Mucosa of rectum (tissue), 2 donors: ENCODE measurements around the gene MAST4.

ENCODE experiments used
- H3K27ac ChIP-seq, 2 donors: one replicate each; pipeline ENCODE4 v1.7.0; 2013; ENCODE audit warnings: inconsistent platforms in 2 of 2, low read depth in 2 of 2, low read length in 2 of 2
- H3K27me3 ChIP-seq, 2 donors: one replicate each; pipeline ENCODE4 v1.7.0; 2013; ENCODE audit warnings: low read length in 2 of 2; ENCODE audit not compliant: control insufficient read depth in 2 of 2, insufficient read depth in 2 of 2
- H3K36me3 ChIP-seq, 2 donors: one replicate each; pipeline ENCODE4 v1.7.0; 2013; ENCODE audit warnings: low read length in 2 of 2; ENCODE audit not compliant: control insufficient read depth in 2 of 2, insufficient read depth in 2 of 2
- H3K4me1 ChIP-seq, 2 donors: one replicate each; pipeline ENCODE4 v1.7.0; 2013; ENCODE audit warnings: low read length in 2 of 2, mild to moderate bottlenecking in 1 of 2; ENCODE audit not compliant: control insufficient read depth in 2 of 2, insufficient read depth in 2 of 2
- H3K4me3 ChIP-seq, 2 donors: one replicate each; pipeline ENCODE4 v1.7.0; 2013; ENCODE audit warnings: low read length in 2 of 2
- H3K9ac ChIP-seq, 2 donors: one replicate each; pipeline ENCODE4 v1.7.0; 2013; ENCODE audit warnings: low read length in 2 of 2, low read depth in 1 of 2, mild to moderate bottlenecking in 1 of 2
- H3K9me3 ChIP-seq, 2 donors: one replicate each; pipeline ENCODE4 v1.7.0; 2013; ENCODE audit warnings: low read length in 2 of 2; ENCODE audit not compliant: control insufficient read depth in 2 of 2
- donor health status: healthy.
- donor health status: Normal muscosa, but diverticular disease.

MAST4 gene

DNA sequence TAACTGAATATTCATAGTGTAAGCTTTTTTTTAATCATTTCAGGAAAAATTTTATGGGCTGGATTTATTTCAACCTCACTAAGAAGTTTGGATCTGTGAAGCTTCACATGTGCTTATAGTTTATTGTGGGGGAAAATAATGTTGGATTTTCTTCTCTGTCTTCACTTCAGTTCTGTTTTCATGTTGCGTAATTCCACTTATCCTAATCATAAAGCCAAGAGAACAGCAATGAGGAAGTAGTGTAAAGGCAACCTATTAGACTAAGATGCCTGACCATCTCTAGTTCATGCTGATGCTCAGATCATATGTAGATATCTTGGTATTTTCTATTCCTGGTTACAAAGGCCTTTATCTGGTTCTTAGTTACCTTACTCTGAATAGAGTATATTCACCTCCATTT, 550.4 kb downstream of the MAST4 start:
- Histone ChIP-seq H3K4me1 (peaks cover 0 to 5% of the 10 kb centered on the region in 2 donors), H3K9me3 (no peaks in the 10 kb centered on the region), H3K27me3 (no peaks in the 10 kb centered on the region), H3K27ac (no peak overlapping the region), H3K4me3 (no peak overlapping the region), H3K36me3 (peaks cover 28 to 35% of the 10 kb centered on the region in 2 donors), H3K9ac (no peak overlapping the region)

DNA sequence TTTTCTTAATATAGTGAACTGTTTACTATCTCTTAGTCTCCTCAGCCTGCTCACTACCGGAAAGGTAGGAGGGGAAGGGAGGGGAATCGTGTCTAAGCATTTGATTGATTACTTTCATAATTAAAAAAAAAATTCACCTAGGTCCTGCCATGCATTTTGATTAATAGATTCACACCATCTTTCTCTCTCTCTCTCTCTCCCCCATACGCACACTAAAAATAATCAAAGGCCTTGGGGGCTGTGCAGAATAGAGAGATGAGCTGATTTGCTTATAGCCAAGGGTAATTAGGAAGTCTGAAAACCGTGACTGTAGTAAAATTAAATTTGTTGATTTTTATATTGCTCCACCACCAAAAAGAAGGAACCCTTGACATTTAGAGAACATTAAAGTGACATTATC, 550.8 kb downstream of the MAST4 start:
- H3K4me3 ChIP-seq = no peak overlapping the region
- peaks cover 0 to 5% of the 10 kb centered on the region in 2 donors for H3K4me1 ChIP-seq
- H3K27ac ChIP-seq = no peak overlapping the region
- H3K27me3 ChIP-seq = no peaks in the 10 kb centered on the region
- no peak overlapping the region for H3K9ac ChIP-seq
- peaks cover 28 to 35% of the 10 kb centered on the region in 2 donors for H3K36me3 ChIP-seq
- no peaks in the 10 kb centered on the region for H3K9me3 ChIP-seq

DNA sequence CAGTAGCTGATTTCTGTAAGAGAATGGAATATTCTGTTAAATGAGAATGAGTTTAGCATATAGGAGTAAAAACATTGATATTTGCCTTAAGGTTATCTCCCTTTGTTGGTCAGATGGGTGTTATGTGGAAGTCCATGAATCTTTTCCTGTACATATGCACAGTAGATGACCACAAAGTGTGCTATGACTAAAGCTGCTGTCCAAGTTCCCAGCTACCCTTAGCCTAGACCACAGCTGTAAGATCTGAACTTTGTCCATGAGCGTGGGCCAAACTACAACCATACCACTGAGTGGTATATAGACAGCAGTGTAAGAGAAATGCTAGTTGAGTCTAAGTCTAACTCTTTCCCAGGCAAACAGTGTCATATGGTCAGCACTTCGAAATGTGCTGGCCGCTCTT, 551.6 kb downstream of the MAST4 start:
- no peaks in the 10 kb centered on the region for H3K27me3 ChIP-seq

DNA sequence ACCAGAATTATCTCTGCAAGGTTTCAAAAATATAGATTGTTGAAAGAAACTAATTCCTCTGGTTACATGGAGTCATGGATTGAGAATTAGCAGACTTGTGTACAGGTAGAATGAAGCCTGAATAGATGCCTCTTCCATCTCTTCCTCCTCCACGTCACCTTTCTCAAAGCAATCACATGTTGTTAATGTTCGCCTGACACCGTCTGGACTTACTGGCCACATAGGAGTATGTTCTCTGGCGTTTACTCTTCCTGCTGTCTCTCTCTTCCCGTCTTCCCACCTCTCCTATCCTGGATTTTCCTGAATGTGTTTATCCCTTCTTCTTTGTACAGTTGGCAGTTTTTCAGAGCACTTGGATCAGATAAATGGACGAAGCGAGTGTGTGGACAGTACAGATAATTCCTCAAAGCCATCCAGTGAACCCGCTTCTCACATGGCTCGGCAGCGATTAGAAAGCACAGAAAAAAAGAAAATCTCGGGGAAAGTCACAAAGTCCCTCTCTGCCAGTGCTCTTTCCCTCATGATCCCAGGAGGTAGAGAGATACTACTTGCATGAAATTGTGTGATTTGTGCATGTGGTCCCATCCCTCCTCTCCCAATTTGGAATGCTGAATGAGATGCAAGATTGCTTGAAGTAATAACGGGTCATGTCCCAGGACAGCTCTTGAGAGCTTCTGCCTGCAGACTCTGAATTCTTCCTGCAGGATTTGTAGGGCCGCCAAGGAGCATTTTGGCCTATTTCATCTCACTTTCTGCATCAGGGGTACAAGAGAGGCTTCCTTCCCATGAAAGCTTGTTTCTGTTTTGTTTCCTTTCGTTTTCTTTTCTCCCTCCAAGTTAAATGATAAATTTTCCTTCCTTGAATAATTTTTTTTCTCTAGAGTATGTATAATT, 553.1 kb downstream of the MAST4 start:
- Histone ChIP-seq H3K9me3 (no peaks in the 10 kb centered on the region), H3K27ac (no peak overlapping the region), H3K27me3 (no peaks in the 10 kb centered on the region), H3K4me1 (no peaks in the 10 kb centered on the region), H3K9ac (no peak overlapping the region), H3K36me3 (peaks cover 25 to 28% of the 10 kb centered on the region in 2 donors), H3K4me3 (peak overlapping the region in 1 of 2 donors; percentile 20)

More for the DNA sequence above, 551.6 kb downstream of the MAST4 start:
- no peak overlapping the region for H3K27ac ChIP-seq
- no peak overlapping the region for H3K9ac ChIP-seq
- H3K36me3 ChIP-seq = peaks cover 25 to 30% of the 10 kb centered on the region in 2 donors
- peaks cover 0 to 5% of the 10 kb centered on the region in 2 donors for H3K4me1 ChIP-seq
- no peak overlapping the region for H3K4me3 ChIP-seq
- no peaks in the 10 kb centered on the region for H3K9me3 ChIP-seq

DNA sequence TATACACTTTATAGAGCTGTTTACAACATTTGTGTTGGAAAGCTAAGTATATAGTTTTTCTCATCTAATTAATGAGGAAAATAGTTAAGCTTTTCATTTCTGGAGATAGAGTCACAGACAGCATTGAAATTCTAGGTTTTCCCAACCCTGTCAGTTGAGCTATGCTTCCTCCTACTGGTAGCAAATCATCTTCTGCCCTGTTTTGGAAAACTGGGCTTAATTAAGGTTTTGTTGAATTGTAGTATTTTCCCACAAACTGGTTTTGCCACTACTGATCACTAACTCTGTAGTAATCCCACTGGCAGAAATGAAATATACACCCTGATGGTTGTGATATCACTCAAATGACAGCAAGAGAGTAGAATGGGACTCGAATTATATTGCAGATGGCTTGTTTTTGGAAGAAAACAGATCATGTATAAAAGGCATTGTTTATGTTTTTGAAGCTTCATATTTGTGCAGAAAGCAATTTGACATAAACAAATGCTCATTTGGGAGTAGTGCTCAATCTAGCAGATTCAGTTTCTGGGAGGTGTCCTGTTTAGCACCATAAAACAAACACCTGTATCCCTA, 553.8 kb downstream of the MAST4 start:
- H3K27me3 ChIP-seq = no peaks in the 10 kb centered on the region
- no peak overlapping the region for H3K9ac ChIP-seq
- H3K4me1 ChIP-seq = no peaks in the 10 kb centered on the region
- H3K36me3 ChIP-seq = peaks cover 19 to 29% of the 10 kb centered on the region in 2 donors
- no peak overlapping the region for H3K4me3 ChIP-seq
- no peak overlapping the region for H3K27ac ChIP-seq
- H3K9me3 ChIP-seq = no peaks in the 10 kb centered on the region

GRCh38 chr5:67152400-67152799, 556.2 kb downstream of the MAST4 start:
- peaks cover 0 to 3% of the 10 kb centered on the region in 2 donors for H3K4me1 ChIP-seq
- H3K36me3 ChIP-seq = peaks cover 10 to 29% of the 10 kb centered on the region in 2 donors
- no peak overlapping the region for H3K9ac ChIP-seq

GRCh38 chr5:67153292-67153691, 557.1 kb downstream of the MAST4 start:
- Histone ChIP-seq H3K4me1 (peaks cover 0 to 3% of the 10 kb centered on the region in 2 donors), H3K36me3 (peaks cover 8 to 28% of the 10 kb centered on the region in 2 donors), H3K27ac (no peak overlapping the region), H3K9ac (no peak overlapping the region), H3K27me3 (no peaks in the 10 kb centered on the region), H3K9me3 (no peaks in the 10 kb centered on the region), H3K4me3 (no peak overlapping the region)

More at GRCh38 chr5:67152400-67152799, 556.2 kb downstream of the MAST4 start:
- no peaks in the 10 kb centered on the region for H3K9me3 ChIP-seq
- H3K27me3 ChIP-seq = no peaks in the 10 kb centered on the region
- H3K27ac ChIP-seq = no peak overlapping the region
- no peak overlapping the region for H3K4me3 ChIP-seq

GRCh38 chr5:67154556-67155206, 558.5 kb downstream of the MAST4 start:
- Histone ChIP-seq H3K36me3 (peaks cover 5 to 28% of the 10 kb centered on the region in 2 donors), H3K9me3 (no peaks in the 10 kb centered on the region), H3K27ac (no peak overlapping the region), H3K9ac (no peak overlapping the region), H3K4me1 (peaks cover 0 to 3% of the 10 kb centered on the region in 2 donors), H3K4me3 (no peak overlapping the region), H3K27me3 (no peaks in the 10 kb centered on the region)

- H3K27ac ChIP-seq = no peak overlapping the region
- H3K27me3 ChIP-seq = no peaks in the 10 kb centered on the region
- peaks cover 0 to 18% of the 10 kb centered on the region in 2 donors for H3K36me3 ChIP-seq
- H3K4me3 ChIP-seq = no peak overlapping the region
- peaks cover 0 to 3% of the 10 kb centered on the region in 2 donors for H3K4me1 ChIP-seq
- H3K9me3 ChIP-seq = no peaks in the 10 kb centered on the region
- no peak overlapping the region for H3K9ac ChIP-seq
These were observed 560.9 kb downstream of the MAST4 start for GRCh38 chr5:67156976-67157583.
